ENCODE results near the gene DDX25.

Gene DDX25

DNA sequence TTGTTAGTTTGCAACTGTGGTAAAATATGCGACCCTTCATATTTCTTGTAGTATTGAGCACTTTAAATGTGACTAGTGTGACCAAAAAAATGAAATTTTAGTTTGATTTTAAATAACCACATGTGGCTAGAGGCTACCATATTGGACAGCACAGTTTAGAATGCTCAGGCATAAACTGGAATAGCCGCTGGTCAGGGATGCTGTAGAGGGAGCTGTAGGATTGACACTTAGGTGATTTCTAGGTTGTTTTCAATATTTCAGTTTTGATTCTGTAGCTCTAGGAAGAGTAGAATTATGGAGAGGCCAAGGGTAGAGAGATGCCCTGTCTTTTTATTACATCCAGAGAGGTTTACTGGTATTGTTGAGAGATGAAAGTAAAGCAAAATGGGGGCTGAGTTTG is 30.7 kb downstream of the DDX25 start:
- H3K4me3 ChIP-seq (ENCODE audit: control insufficient read depth, low read depth, low read length), result no peak overlapping the region
- no peak for TF ChIP-seq CTCF (conservative IDR thresholded peaks at IDR 0.05; ENCODE audit: control insufficient read depth, insufficient read depth, low read depth, low read length)
- no peak for DNase-seq (ENCODE audit: low read depth)

GRCh38 chr11:125935618-125936199 is 31.4 kb downstream of the DDX25 start:
- peak; percentile 45 for DNase-seq (ENCODE audit: low read depth)
- no peak for TF ChIP-seq CTCF (conservative IDR thresholded peaks at IDR 0.05; ENCODE audit: control insufficient read depth, insufficient read depth, low read depth, low read length)
- no peak overlapping the region for H3K4me3 ChIP-seq (ENCODE audit: control insufficient read depth, low read depth, low read length)

GRCh38 chr11:125938418-125938817 is 34.1 kb downstream of the DDX25 start:
- DNase-seq (ENCODE audit: low read depth), result no peak
- no peak for TF ChIP-seq CTCF (conservative IDR thresholded peaks at IDR 0.05; ENCODE audit: control insufficient read depth, insufficient read depth, low read depth, low read length)
- no peak overlapping the region for H3K4me3 ChIP-seq (ENCODE audit: control insufficient read depth, low read depth, low read length)

DNA sequence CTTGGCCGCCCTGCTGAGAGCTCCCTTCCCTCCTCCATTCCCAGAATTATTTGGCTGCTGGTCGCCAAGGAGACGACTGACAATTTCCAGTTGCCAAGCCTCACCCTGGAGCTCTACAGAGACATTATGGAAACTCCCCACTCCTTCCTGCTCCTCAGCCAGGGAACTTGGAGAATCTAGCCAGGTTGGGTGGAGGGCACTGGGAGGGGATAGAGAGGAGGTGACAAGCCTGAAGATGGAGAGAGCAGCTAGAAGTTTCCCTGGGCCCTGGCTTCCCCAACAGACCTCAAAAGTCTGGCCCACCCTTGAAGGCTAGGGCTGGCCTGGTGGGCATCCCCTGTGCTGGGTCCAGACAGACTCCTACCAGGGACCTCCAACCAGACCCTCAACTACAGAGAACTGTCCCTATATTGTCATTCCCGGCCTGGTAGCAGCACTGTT is 34.8 kb downstream of the DDX25 start:
- no peak for DNase-seq (ENCODE audit: low read depth)
- no peak for TF ChIP-seq CTCF (conservative IDR thresholded peaks at IDR 0.05; ENCODE audit: control insufficient read depth, insufficient read depth, low read depth, low read length)
- no peak overlapping the region for H3K4me3 ChIP-seq (ENCODE audit: control insufficient read depth, low read depth, low read length)

GRCh38 chr11:125940145-125940544 is 35.8 kb downstream of the DDX25 start:
- no peak overlapping the region for H3K4me3 ChIP-seq (ENCODE audit: control insufficient read depth, low read depth, low read length)
- DNase-seq (ENCODE audit: low read depth), result no peak
- TF ChIP-seq CTCF (conservative IDR thresholded peaks at IDR 0.05; ENCODE audit: control insufficient read depth, insufficient read depth, low read depth, low read length), result no peak

DNA sequence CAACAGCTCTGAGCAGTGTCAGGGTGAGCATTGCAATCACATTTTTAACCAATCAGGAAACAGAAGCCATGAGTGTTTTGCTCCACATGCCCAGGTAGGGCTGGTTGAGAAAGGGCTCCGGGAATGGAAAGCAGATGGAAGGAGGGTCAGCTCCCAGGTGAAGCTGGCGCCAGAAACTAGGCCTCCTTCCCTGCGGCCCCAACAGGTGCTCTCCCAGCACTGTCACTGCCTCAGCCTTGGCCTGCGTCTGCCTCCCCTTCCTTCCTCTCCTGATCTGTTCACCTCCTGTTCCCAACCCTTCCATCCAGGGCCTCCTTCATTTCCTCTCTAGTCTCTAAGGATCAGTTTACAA is 36.9 kb downstream of the DDX25 start:
- DNase-seq (ENCODE audit: low read depth), result no peak
- TF ChIP-seq CTCF (conservative IDR thresholded peaks at IDR 0.05; ENCODE audit: control insufficient read depth, insufficient read depth, low read depth, low read length), result no peak

More for the DNA sequence above, 36.9 kb downstream of the DDX25 start:
- no peak overlapping the region for H3K4me3 ChIP-seq (ENCODE audit: control insufficient read depth, low read depth, low read length)

Data from fibroblast of mammary gland (primary cell).